Renal cortical epithelial cell (primary cell): ENCODE data around the gene GTF2IRD1. TPM values are rescaled to one million over a fixed set of nuclear protein-coding genes. Genes with fewer than 3 reads are reported as not detected.
"Not testable (repeated sequence)": the region's sequence is repeated elsewhere in the genome, so short reads cannot be mapped to it uniquely, and the experiment has no call there.

Source experiments
- DNase-seq: peaks from one replicate; pipeline ENCODE4 v3.0.0-alpha.2; 2011; ENCODE audit warnings: low read depth
- total RNA-seq: library from RNA; depleted of rRNA; stranded (reverse); fragments of >200 nt; gene quantifications from 2 replicates; pipeline ENCODE4 v1.2.3, GENCODE V29; 2014

Gene GTF2IRD1
- total RNA-seq, 1 donor from 2014 or later, result 52.2 TPM

- DNase-seq, result no peak
Measured at GRCh38 chr7:74512762-74513161, 59.1 kb downstream of the GTF2IRD1 start.

- no peak for DNase-seq
Measured at GRCh38 chr7:74514131-74514591, 60.5 kb downstream of the GTF2IRD1 start.

GRCh38 chr7:74515276-74515675, 61.6 kb downstream of the GTF2IRD1 start:
- DNase-seq, result no peak

GRCh38 chr7:74516214-74516613, 62.5 kb downstream of the GTF2IRD1 start:
- DNase-seq, result no peak

GRCh38 chr7:74518041-74518440, 64.3 kb downstream of the GTF2IRD1 start:
- DNase-seq, result no peak

- DNase-seq, result no peak
Measured at GRCh38 chr7:74518654-74519053, 64.9 kb downstream of the GTF2IRD1 start.

GRCh38 chr7:74519395-74519794, 65.7 kb downstream of the GTF2IRD1 start:
- DNase-seq, result no peak

GRCh38 chr7:74521855-74522254, 68.1 kb downstream of the GTF2IRD1 start:
- DNase-seq, result no peak

GRCh38 chr7:74522281-74522905, 68.7 kb downstream of the GTF2IRD1 start:
- no peak for DNase-seq

- DNase-seq, result no peak
Measured at GRCh38 chr7:74523015-74523414, 69.3 kb downstream of the GTF2IRD1 start.

GRCh38 chr7:74525140-74525539, 71.4 kb downstream of the GTF2IRD1 start:
- DNase-seq, result no peak

- DNase-seq, result no peak
Measured at GRCh38 chr7:74525881-74526280, 72.2 kb downstream of the GTF2IRD1 start.

GRCh38 chr7:74526780-74527179, 73.1 kb downstream of the GTF2IRD1 start:
- no peak for DNase-seq

GRCh38 chr7:74527842-74528241, 74.1 kb downstream of the GTF2IRD1 start:
- no peak for DNase-seq

- not testable (repeated sequence) for DNase-seq
Measured at GRCh38 chr7:74528773-74529172, 75.1 kb downstream of the GTF2IRD1 start.

- no peak for DNase-seq
Measured at GRCh38 chr7:74535951-74536356, 82.2 kb downstream of the GTF2IRD1 start.

- not testable (repeated sequence) for DNase-seq
Measured at GRCh38 chr7:74541937-74542336, 88.2 kb downstream of the GTF2IRD1 start.

GRCh38 chr7:74542558-74543117, 88.9 kb downstream of the GTF2IRD1 start:
- DNase-seq, result no peak

GRCh38 chr7:74544706-74545469, 91.2 kb downstream of the GTF2IRD1 start:
- peak; percentile 27 for DNase-seq

GRCh38 chr7:74545921-74546320, 92.2 kb downstream of the GTF2IRD1 start:
- DNase-seq, result no peak

- not testable (repeated sequence) for DNase-seq
Measured at GRCh38 chr7:74553596-74554012, 99.9 kb downstream of the GTF2IRD1 start.

- no peak for DNase-seq
Measured at GRCh38 chr7:74554178-74554577, 100.5 kb downstream of the GTF2IRD1 start.
